Spinal cord (tissue), 10 donors: ENCODE measurements around the gene MAB21L1. TPM values are rescaled to one million over a fixed set of nuclear protein-coding genes. Genes with fewer than 3 reads are reported as not detected.

Source experiments
- DNase-seq, 6 donors: peaks; one replicate each; pipeline versions ENCODE4 v3.0.0 to v3.0.0-alpha.2; 2013 to 2015; ENCODE audit warnings: low spot score in 6 of 6, low read depth in 4 of 6
- H3K27ac ChIP-seq: one replicate; pipeline ENCODE4 v1.5.1; 2013; ENCODE audit warnings: low read depth, low read length, control low read depth
- H3K27me3 ChIP-seq: one replicate; pipeline ENCODE4 v1.6.1; 2013; ENCODE audit warnings: low read length; ENCODE audit not compliant: control insufficient read depth, insufficient read depth
- H3K36me3 ChIP-seq: one replicate; pipeline ENCODE4 v1.6.1; 2013; ENCODE audit warnings: low read length; ENCODE audit not compliant: control insufficient read depth, insufficient read depth
- H3K4me1 ChIP-seq: one replicate; pipeline ENCODE4 v1.6.1; 2013; ENCODE audit warnings: low read length; ENCODE audit not compliant: control insufficient read depth, insufficient read depth
- H3K4me3 ChIP-seq: one replicate; pipeline ENCODE4 v1.5.1; 2013; ENCODE audit warnings: low read depth, low read length, control low read depth
- H3K9me3 ChIP-seq: one replicate; pipeline ENCODE4 v1.6.1; 2013; ENCODE audit warnings: low read length; ENCODE audit not compliant: control insufficient read depth, insufficient read depth
- WGBS: methylation state at CpG from one replicate; pipeline ENCODE4 v1.1.5; 2013; ENCODE audit warnings: missing lambda C conversion rate; ENCODE audit not compliant: insufficient coverage; 5-methylcytosine and 5-hydroxymethylcytosine counted together
- polyA plus RNA-seq, 2 donors: library from polyadenylated mRNA; unstranded; fragments of 120-200 nt; gene quantifications; one replicate each; pipeline ENCODE4 v1.2.1, GENCODE V29; 2013; ENCODE audit not compliant: insufficient read length in 2 of 2
- total RNA-seq, 2 donors: library from RNA; depleted of rRNA in 1 of 2; stranded (reverse); fragments of 120-200 nt in 1 of 2; fragments of >200 nt in 1 of 2; gene quantifications; one replicate each; pipeline versions ENCODE4 v1.2.3 to v1.2.4, GENCODE V29; 2013 to 2014
- donor health status: healthy.

MAB21L1 gene
- total and polyA plus RNA-seq, 4 donors, result 3.7 to 24.7 (median 18.3) TPM

DNA sequence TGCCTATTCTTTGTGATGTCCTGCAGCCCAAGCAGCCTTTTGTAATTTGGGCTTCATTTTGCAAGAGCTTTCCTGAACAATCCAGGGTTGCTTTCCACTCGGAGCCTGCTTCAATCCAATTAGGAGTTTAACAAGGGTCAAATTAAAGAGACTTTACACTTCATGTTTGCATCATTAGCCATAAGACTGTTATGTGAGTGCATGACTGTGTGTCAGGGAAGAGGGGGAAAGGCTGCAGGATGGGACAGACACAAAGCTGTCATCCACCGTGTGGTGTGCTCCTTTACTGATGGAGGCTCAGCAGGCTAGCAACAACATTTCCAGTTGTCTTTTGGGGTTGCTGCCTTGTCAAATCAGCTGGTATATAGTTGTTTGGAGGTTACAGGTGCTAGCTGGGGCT lies 23.7 kb upstream of the MAB21L1 start:
- 28% methylated on average over 1 of the region's 2 CpGs for WGBS
- H3K9me3 ChIP-seq, result no peaks in the 10 kb centered on the region
- H3K4me1 ChIP-seq, result peaks cover 2% of the 10 kb centered on the region
- no peaks in the 10 kb centered on the region for H3K36me3 ChIP-seq
- no peaks in the 10 kb centered on the region for H3K27me3 ChIP-seq
- no peak overlapping the region for H3K4me3 ChIP-seq
- DNase-seq, result peak in 1 of 6 donors; percentile 63
- no peak overlapping the region for H3K27ac ChIP-seq

DNA sequence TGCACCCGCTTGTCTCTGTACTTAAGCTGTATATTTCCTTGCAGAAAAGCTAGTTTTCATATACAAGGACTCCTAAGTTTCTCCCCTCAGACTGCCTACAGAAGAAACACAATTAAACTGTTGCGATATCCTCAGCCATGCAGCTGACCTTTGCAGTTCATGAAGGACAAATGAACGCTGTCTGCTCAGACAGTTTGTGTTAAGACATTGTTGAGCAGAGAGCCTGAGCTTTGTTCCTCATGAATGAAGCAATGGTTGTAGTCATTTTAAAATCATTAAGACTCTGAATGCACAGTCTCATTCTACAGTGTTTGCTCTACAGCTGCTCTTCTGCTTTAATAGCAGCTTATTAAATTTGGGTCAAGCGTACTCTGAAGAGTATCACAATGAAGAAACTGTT lies 23.2 kb upstream of the MAB21L1 start:
- no peaks in the 10 kb centered on the region for H3K9me3 ChIP-seq
- H3K4me1 ChIP-seq, result peaks cover 2% of the 10 kb centered on the region
- no peaks in the 10 kb centered on the region for H3K27me3 ChIP-seq
- 10% methylated on average over 3 of the region's 4 CpGs for WGBS
- H3K36me3 ChIP-seq, result no peaks in the 10 kb centered on the region
- peak overlapping the region; percentile 15 for H3K27ac ChIP-seq
- no peak overlapping the region for H3K4me3 ChIP-seq
- DNase-seq, result peak in 2 of 6 donors; percentile 56 to 77

DNA sequence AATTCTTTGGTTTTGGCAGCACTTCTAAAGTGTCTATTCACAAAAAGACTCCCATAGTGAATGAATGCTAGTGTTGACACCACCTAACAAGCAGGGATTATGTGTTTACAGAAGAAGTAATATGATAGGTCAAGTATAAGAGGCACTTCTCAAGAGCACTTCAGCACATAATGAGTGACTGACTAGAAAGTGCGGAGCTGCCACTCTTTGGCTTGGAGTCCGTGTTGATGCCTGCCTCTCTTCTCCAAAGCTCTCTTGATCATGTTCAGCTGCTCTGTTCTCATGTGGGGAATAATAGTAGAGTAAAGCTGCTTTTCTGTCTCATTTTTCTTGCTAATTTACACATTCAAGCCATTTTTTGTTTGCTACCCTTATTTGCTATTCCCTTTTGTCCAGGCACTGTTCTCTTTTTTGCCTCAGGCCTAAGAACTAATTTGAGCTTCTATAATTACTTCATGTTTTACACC lies 22.7 kb upstream of the MAB21L1 start:
- Histone ChIP-seq H3K27ac (peak overlapping the region; percentile 15), H3K36me3 (no peaks in the 10 kb centered on the region), H3K4me3 (no peak overlapping the region), H3K9me3 (no peaks in the 10 kb centered on the region), H3K27me3 (no peaks in the 10 kb centered on the region), H3K4me1 (peaks cover 2% of the 10 kb centered on the region)
- peak in 2 of 6 donors; percentile 43 to 63 for DNase-seq
- no CpG with 5 or more reads among the region's 2 CpGs for WGBS

DNA sequence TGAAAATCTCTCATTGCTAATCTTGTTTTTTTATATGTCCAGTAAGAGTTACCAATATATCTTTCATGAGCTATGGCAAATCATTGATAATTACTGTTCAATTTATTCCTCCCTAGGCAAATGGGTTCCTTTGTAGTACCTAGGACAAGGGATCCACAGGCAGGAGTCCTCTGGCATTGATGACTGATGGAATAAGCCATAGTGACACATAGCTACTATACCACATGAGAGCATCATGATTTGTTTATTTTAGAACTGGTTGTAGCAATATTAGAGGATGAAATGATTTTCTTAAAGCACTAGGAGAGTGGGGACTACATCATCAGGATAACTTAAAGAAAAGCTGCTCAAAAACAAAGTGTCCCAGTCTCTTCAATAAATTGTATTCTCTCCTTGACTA lies 21.7 kb upstream of the MAB21L1 start:
- no peak overlapping the region for H3K27ac ChIP-seq
- no peak for DNase-seq

DNA sequence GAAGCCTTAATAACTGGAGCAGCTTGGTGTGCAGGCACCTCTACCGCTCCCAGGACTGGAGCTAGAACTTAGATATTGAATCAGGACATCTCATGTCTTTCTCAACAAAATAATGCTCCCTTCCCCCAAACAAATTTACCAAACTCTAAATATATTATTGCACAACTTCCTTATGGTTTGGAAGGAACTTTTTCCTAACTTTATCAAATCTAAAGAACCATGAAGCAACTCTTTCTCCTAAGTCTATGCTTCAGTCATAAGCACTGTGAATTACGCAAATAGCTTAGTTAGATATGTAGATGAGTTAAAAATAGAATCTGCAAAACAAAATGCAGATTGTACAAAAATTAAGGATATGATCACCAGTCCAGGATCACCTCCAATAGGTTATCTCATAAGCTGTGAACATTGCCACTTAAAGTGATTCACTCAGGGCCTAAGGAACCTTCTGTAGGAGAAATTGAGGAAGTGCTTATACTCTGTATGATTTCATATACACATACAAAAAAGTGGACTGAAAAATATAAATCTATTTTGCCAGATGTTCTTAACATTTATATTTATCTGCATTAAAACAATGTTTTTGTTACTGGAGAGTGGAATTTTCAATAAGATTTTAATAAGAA lies 20.4 kb upstream of the MAB21L1 start:
- Histone ChIP-seq H3K27ac (no peak overlapping the region), H3K4me1 (peaks cover 2% of the 10 kb centered on the region), H3K9me3 (no peaks in the 10 kb centered on the region), H3K4me3 (no peak overlapping the region), H3K36me3 (no peaks in the 10 kb centered on the region), H3K27me3 (no peaks in the 10 kb centered on the region)
- WGBS, result no CpG with 5 or more reads among the region's 2 CpGs
- DNase-seq, result no peak

More for the DNA sequence above, 21.7 kb upstream of the MAB21L1 start:
- H3K9me3 ChIP-seq, result no peaks in the 10 kb centered on the region
- peaks cover 2% of the 10 kb centered on the region for H3K4me1 ChIP-seq
- no peaks in the 10 kb centered on the region for H3K27me3 ChIP-seq
- no peak overlapping the region for H3K4me3 ChIP-seq
- no peaks in the 10 kb centered on the region for H3K36me3 ChIP-seq

DNA sequence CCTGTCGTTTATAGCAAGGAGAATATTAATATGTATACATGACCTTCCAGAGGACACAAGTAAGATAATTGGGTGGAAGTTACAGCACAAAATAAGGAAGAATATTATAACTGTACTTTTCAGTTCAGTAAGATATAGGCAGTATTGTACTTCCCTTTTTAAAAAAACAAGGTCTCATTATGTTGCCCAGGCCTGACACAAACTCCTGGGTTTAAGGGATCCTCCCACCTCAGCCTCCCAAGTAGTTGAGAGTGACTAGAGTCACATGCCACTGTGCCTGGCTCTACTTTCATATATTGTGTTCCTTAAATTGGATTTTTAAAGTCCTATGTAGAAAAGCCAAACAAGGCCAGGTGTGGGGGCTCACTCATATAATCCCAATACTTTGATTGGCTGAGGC lies 19.5 kb upstream of the MAB21L1 start:
- no CpG with 5 or more reads among the region's 1 CpG for WGBS
- Histone ChIP-seq H3K4me3 (no peak overlapping the region), H3K27me3 (no peaks in the 10 kb centered on the region), H3K36me3 (no peaks in the 10 kb centered on the region), H3K27ac (no peak overlapping the region), H3K9me3 (no peaks in the 10 kb centered on the region), H3K4me1 (peaks cover 2% of the 10 kb centered on the region)
- no peak for DNase-seq

DNA sequence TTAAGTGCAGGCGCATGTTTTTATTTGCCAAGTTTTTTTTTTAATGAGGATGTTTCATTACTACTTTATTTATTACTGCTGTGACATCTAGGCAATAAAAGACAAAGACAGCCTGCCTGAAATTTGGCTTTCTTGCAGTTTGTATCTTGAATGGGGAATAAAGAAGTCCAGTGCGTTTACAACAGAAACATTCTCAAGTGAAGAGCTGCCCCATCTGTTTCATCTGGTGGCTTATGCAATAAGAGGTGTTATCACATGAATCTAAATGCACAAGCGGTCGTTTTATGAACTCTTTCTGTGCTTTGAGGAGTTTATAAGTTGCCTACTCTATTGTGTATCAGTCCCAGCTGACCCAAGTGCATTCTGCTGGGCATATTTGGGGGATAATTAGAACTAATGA lies 12.6 kb upstream of the MAB21L1 start:
- Histone ChIP-seq H3K27me3 (no peaks in the 10 kb centered on the region), H3K4me1 (no peaks in the 10 kb centered on the region), H3K9me3 (no peaks in the 10 kb centered on the region), H3K4me3 (no peak overlapping the region), H3K27ac (no peak overlapping the region), H3K36me3 (no peaks in the 10 kb centered on the region)
- peak in 2 of 6 donors; percentile 20 to 73 for DNase-seq
- 33% methylated on average over 2 of the region's 4 CpGs for WGBS

DNA sequence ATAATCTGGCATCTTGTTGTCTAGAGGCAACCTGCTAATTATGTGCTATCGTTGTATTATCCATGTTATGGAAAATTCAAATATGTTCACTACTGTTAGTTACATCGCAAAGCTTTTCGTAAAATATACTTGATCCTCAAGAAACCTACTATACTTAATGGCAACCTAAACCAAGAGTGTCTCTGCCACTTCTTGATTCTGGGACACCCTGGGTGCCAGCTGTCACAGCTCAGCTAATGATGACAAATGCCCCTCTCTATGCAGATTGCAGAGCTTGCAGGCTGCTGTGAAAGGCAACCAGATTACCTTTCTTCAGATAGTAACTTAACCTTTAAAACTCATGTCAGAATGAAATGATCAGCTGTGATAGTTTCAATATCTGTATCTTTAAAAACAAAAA lies 8.9 kb upstream of the MAB21L1 start:
- H3K9me3 ChIP-seq, result no peaks in the 10 kb centered on the region
- no peaks in the 10 kb centered on the region for H3K27me3 ChIP-seq
- no peaks in the 10 kb centered on the region for H3K4me1 ChIP-seq
- no peak overlapping the region for H3K27ac ChIP-seq
- 89% methylated on average over 2 of the region's 3 CpGs for WGBS
- DNase-seq, result peak in 2 of 6 donors; percentile 15 to 68
- no peaks in the 10 kb centered on the region for H3K36me3 ChIP-seq
- no peak overlapping the region for H3K4me3 ChIP-seq

DNA sequence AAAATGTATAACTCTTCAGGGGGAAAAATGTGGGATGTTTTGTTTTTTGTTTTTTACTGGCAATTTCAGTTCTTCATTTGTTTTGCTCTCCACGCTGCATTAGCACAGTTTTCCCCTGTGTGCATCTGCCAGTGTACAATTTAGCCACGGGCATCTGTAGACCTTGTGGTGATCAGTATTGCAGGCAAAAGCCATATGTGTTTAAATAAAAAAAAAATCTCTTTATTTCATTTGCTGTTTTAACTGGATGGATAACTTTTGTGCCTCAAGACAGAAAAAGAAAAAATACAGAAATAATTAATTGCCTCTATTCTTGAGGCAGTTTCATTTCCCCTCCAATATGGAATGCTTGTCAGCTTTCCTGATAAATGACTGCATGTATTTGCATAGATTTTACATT lies 7.9 kb upstream of the MAB21L1 start:
- no peaks in the 10 kb centered on the region for H3K27me3 ChIP-seq
- no peaks in the 10 kb centered on the region for H3K9me3 ChIP-seq
- DNase-seq, result peak in 1 of 6 donors; percentile 85
- H3K4me1 ChIP-seq, result no peaks in the 10 kb centered on the region
- no peak overlapping the region for H3K4me3 ChIP-seq
- H3K27ac ChIP-seq, result no peak overlapping the region
- H3K36me3 ChIP-seq, result no peaks in the 10 kb centered on the region
- no CpG with 5 or more reads among the region's 2 CpGs for WGBS

DNA sequence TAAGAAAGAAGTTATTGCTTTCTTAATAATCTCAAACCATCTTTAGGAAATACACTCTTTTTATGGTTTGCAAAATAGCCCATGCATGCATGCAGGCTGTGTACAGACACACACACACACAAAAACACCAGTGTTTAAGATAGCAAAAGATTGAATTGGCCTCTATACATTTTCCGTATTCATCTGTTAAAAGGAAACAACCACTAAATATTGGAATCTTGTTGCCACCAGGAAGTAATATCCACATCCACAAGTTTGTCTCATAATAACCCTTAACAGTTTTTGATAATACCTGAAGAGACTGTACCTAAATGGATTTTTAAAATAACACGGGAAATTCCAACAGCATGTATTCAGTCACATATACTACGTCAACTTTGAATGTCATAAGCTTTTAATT lies 7.3 kb upstream of the MAB21L1 start:
- DNase-seq, result peak in 1 of 6 donors; percentile 52
- no peak overlapping the region for H3K27ac ChIP-seq
- peaks cover 1% of the 10 kb centered on the region for H3K4me1 ChIP-seq
- WGBS, result no CpG with 5 or more reads among the region's 3 CpGs
- H3K27me3 ChIP-seq, result peaks cover 3% of the 10 kb centered on the region
- H3K9me3 ChIP-seq, result no peaks in the 10 kb centered on the region
- peaks cover 1% of the 10 kb centered on the region for H3K36me3 ChIP-seq
- no peak overlapping the region for H3K4me3 ChIP-seq
